Mesenchymal stem cell (in vitro differentiated cells and primary cell): Measurements from ENCODE around the gene SOCS3.

Experiments used
- DNase-seq: peaks from one replicate; pipeline ENCODE4 v3.0.0-alpha.2; 2013
- H2AFZ ChIP-seq: one replicate; pipeline ENCODE4 v1.6.1; 2013; ENCODE audit warnings: low read depth, mild to moderate bottlenecking, control low read depth, inconsistent platforms, low read length, moderate library complexity
- H2AK5ac ChIP-seq: 2 replicates; pipeline ENCODE4 v1.6.1; 2013; ENCODE audit warnings: low read length, moderate library complexity, mild to moderate bottlenecking, inconsistent platforms; ENCODE audit not compliant: severe bottlenecking
- H2BK120ac ChIP-seq: one replicate; pipeline ENCODE4 v1.6.1; 2013; ENCODE audit warnings: low read depth, mild to moderate bottlenecking, inconsistent platforms, low read length, moderate library complexity
- H2BK12ac ChIP-seq, 2 experiments: one replicate each; pipeline ENCODE4 v1.6.1; 2013; ENCODE audit warnings: inconsistent platforms in 2 of 2, low read length in 2 of 2, mild to moderate bottlenecking in 2 of 2, moderate library complexity in 2 of 2, control low read depth in 1 of 2
- H2BK15ac ChIP-seq: one replicate; pipeline ENCODE4 v1.6.1; 2013; ENCODE audit warnings: mild to moderate bottlenecking, low read depth, inconsistent platforms; ENCODE audit not compliant: poor library complexity, severe bottlenecking
- H2BK5ac ChIP-seq: 2 replicates; pipeline ENCODE4 v1.6.1; 2013; ENCODE audit warnings: low read depth, mild to moderate bottlenecking, low read length, control low read depth, inconsistent platforms; ENCODE audit not compliant: poor library complexity, severe bottlenecking
- H3K14ac ChIP-seq, 2 experiments: one replicate each; pipeline ENCODE4 v1.6.1; 2013; ENCODE audit warnings: inconsistent platforms in 2 of 2, low read length in 2 of 2, control low read depth in 1 of 2, mild to moderate bottlenecking in 1 of 2, moderate library complexity in 1 of 2
- H3K18ac ChIP-seq, 2 experiments: one replicate each; pipeline ENCODE4 v1.6.1; 2013; ENCODE audit warnings: inconsistent platforms in 2 of 2, low read length in 2 of 2, control low read depth in 1 of 2, low read depth in 1 of 2, mild to moderate bottlenecking in 1 of 2
- H3K23ac ChIP-seq, 2 experiments: one replicate each; pipeline ENCODE4 v1.6.1; 2013; ENCODE audit warnings: inconsistent platforms in 2 of 2, low read length in 2 of 2, mild to moderate bottlenecking in 2 of 2, moderate library complexity in 2 of 2, control low read depth in 1 of 2
- H3K27ac ChIP-seq: 2 replicates; pipeline ENCODE4 v1.5.1; 2013; ENCODE audit warnings: mild to moderate bottlenecking, moderate library complexity, low read length, control low read depth, inconsistent platforms; ENCODE audit not compliant: poor library complexity, severe bottlenecking
- H3K27me3 ChIP-seq, 2 experiments: 2 replicates each; pipeline versions ENCODE4 v1.6.1 to v1.7.0; 2013; ENCODE audit warnings: low read length in 2 of 2, mild to moderate bottlenecking in 2 of 2, moderate library complexity in 2 of 2, control low read depth in 1 of 2, inconsistent platforms in 1 of 2; ENCODE audit not compliant: control insufficient read depth in 1 of 2, insufficient read depth in 1 of 2
- H3K36me3 ChIP-seq, 2 experiments: 2 replicates each; pipeline versions ENCODE4 v1.6.1 to v1.7.0; 2013; ENCODE audit warnings: low read length in 2 of 2, control low read depth in 1 of 2, inconsistent platforms in 1 of 2, low read depth in 1 of 2, mild to moderate bottlenecking in 1 of 2; ENCODE audit not compliant: insufficient read depth in 2 of 2, control insufficient read depth in 1 of 2
- H3K4ac ChIP-seq, 2 experiments: one replicate each; pipeline ENCODE4 v1.6.1; 2013; ENCODE audit warnings: inconsistent platforms in 2 of 2, low read length in 2 of 2, mild to moderate bottlenecking in 2 of 2, moderate library complexity in 2 of 2, control low read depth in 1 of 2, low read depth in 1 of 2
- H3K4me1 ChIP-seq: 2 replicates; pipeline ENCODE4 v1.6.1; 2013; ENCODE audit warnings: low read depth, low read length, control low read depth; ENCODE audit not compliant: control insufficient read depth, insufficient read depth
- H3K4me2 ChIP-seq: 2 replicates; pipeline ENCODE4 v1.6.1; 2013; ENCODE audit warnings: low read length, mild to moderate bottlenecking, inconsistent platforms; ENCODE audit not compliant: poor library complexity, severe bottlenecking
- H3K4me3 ChIP-seq, 2 experiments: 2 replicates each; pipeline versions ENCODE4 v1.5.1 to v1.7.0; 2013; ENCODE audit warnings: low read length in 2 of 2, mild to moderate bottlenecking in 2 of 2, control low read depth in 1 of 2, low read depth in 1 of 2; ENCODE audit not compliant: insufficient read depth in 1 of 2
- H3K79me1 ChIP-seq: replicated peaks from 2 replicates; pipeline ENCODE4 v1.6.1; 2013; ENCODE audit warnings: mild to moderate bottlenecking, control low read depth, low read length, inconsistent platforms; ENCODE audit not compliant: poor library complexity, severe bottlenecking
- H3K9ac ChIP-seq: 2 replicates; pipeline ENCODE4 v1.7.0; 2013; ENCODE audit warnings: mild to moderate bottlenecking, low read length, moderate library complexity
- H3K9me3 ChIP-seq: 2 replicates; pipeline ENCODE4 v1.7.0; 2013; ENCODE audit warnings: mild to moderate bottlenecking, low read length; ENCODE audit not compliant: control insufficient read depth
- H4K8ac ChIP-seq: one replicate; pipeline ENCODE4 v1.6.1; 2013; ENCODE audit warnings: inconsistent platforms, mild to moderate bottlenecking, low read length, moderate library complexity
- H4K91ac ChIP-seq: one replicate; pipeline ENCODE4 v1.6.1; 2013; ENCODE audit warnings: mild to moderate bottlenecking, low read length, inconsistent platforms
- WGBS: methylation state at CpG from one replicate; pipeline ENCODE4 v1.1.7; 2013; ENCODE audit warnings: mixed read lengths; 5-methylcytosine and 5-hydroxymethylcytosine counted together

SOCS3 gene

DNA sequence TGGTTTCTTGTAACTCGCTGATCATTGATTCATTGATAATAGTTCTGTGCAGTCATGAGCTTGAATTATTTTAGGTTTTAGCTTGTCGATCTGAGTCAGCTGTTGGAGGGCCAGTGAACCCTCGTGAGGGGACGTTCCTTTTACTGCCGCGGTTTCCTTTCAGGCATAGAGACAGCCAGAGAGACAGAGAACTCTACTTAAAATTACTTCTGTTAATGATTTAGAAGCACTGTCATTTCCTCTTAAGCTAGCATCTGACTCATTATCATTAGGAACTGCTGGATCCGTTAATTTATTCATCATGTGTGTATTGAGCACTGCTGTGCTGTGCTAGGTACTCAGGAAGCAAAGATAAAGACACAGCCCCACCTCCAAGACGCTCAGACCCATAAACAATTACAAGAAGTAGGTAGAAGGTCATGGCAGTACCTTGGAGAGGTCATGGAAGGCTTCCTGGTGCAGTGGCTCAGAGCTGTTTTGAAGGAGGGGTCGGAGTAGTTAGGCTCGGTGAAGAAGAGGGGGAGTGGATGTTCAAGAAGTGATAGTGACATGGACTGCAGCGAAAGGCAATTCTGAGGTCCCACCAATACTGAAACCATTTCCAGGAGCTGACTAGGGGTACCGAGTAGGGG lies 21.8 kb upstream of the SOCS3 start:
- H3K79me1 ChIP-seq = no peaks in the 10 kb centered on the region
- peak overlapping the region; percentile 99 for H3K9ac ChIP-seq
- peak; percentile 80 for DNase-seq
- H3K27ac ChIP-seq = peak overlapping the region; percentile 56
- H2AFZ ChIP-seq = no peak overlapping the region
- no peaks in the 10 kb centered on the region for H3K27me3 ChIP-seq
- no peak overlapping the region for H3K14ac ChIP-seq
- peak overlapping the region; percentile 55 for H4K91ac ChIP-seq
- H3K4me1 ChIP-seq = peaks cover 45% of the 10 kb centered on the region
- peak overlapping the region; percentile 74 for H2AK5ac ChIP-seq
- no peak overlapping the region for H2BK15ac ChIP-seq
- peak overlapping the region; percentile 51 to 70 for H2BK12ac ChIP-seq
- no peak overlapping the region for H3K23ac ChIP-seq
- H3K18ac ChIP-seq = peak overlapping the region in 1 of 2 experiments; percentile 51
- 40% methylated on average over 10 of the region's 12 CpGs for WGBS
- no peak overlapping the region for H2BK120ac ChIP-seq
- H3K36me3 ChIP-seq = peaks cover 5 to 18% of the 10 kb centered on the region in 2 experiments
- no peaks in the 10 kb centered on the region for H3K9me3 ChIP-seq
- peak overlapping the region in 1 of 2 experiments; percentile 97 for H3K4me3 ChIP-seq
- H3K4me2 ChIP-seq = peak overlapping the region; percentile 1
- H3K4ac ChIP-seq = peak overlapping the region in 1 of 2 experiments; percentile 37
- no peak overlapping the region for H2BK5ac ChIP-seq
- H4K8ac ChIP-seq = no peak overlapping the region

DNA sequence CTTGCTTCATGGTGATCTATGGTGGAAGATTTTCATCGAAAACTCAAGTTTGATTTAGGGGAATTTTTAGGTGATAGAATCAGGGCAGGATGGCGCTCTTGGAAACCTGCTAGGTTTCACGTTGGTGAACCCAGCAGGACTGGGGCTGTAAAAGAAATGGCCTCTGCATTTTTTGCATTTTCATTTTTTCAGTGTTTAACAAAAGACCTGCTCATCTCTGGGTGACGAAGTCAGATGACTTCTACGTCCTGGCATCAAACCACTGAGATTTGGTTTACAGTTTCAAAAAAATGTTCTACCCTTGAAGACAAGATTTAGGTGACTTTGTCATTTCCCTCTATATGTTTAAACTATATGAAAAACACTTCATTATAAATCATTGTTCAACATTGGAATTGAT lies 20.5 kb upstream of the SOCS3 start:
- H3K4me3 ChIP-seq = peak overlapping the region in 1 of 2 experiments; percentile 97
- H3K79me1 ChIP-seq = no peaks in the 10 kb centered on the region
- no peak overlapping the region for H2BK15ac ChIP-seq
- H4K91ac ChIP-seq = no peak overlapping the region
- H3K36me3 ChIP-seq = peaks cover 5 to 18% of the 10 kb centered on the region in 2 experiments
- H2BK120ac ChIP-seq = no peak overlapping the region
- H3K18ac ChIP-seq = no peak overlapping the region
- H2AFZ ChIP-seq = no peak overlapping the region
- no peak overlapping the region for H3K4ac ChIP-seq
- no peak for DNase-seq
- WGBS = 85% methylated on average over 5 of the region's 5 CpGs
- H3K27ac ChIP-seq = peak overlapping the region; percentile 2
- H3K4me2 ChIP-seq = no peak overlapping the region
- peak overlapping the region; percentile 14 for H2AK5ac ChIP-seq
- H2BK5ac ChIP-seq = no peak overlapping the region
- H3K23ac ChIP-seq = no peak overlapping the region
- no peaks in the 10 kb centered on the region for H3K27me3 ChIP-seq
- peak overlapping the region; percentile 99 for H3K9ac ChIP-seq
- H3K9me3 ChIP-seq = no peaks in the 10 kb centered on the region
- H4K8ac ChIP-seq = no peak overlapping the region
- no peak overlapping the region for H3K14ac ChIP-seq
- H3K4me1 ChIP-seq = peaks cover 37% of the 10 kb centered on the region
- H2BK12ac ChIP-seq = no peak overlapping the region

DNA sequence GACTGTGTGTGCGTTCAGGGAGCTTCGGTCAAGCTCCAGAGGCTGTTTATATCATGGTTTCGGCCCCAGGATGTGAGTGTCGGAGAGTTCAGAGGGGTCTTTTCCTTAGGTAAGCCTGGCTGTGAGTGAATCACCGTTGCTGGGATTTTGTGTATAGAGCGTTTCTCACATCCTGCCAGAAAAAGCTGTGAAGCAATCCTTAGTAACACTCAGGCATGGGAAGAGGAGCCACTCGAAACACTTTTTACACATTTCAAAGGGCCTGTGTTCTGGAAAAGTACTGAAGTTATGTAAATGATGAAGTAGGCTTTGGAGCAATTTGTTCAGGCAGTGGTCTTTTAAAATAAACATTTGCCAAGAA lies 19.2 kb upstream of the SOCS3 start:
- peak overlapping the region; percentile 97 for H4K8ac ChIP-seq
- H2AFZ ChIP-seq = no peak overlapping the region
- H3K27me3 ChIP-seq = no peaks in the 10 kb centered on the region
- peak overlapping the region; percentile 89 for H3K27ac ChIP-seq
- peak overlapping the region in 1 of 2 experiments; percentile 87 for H3K23ac ChIP-seq
- H2AK5ac ChIP-seq = peak overlapping the region; percentile 43
- peak overlapping the region in 1 of 2 experiments; percentile 53 for H3K14ac ChIP-seq
- H3K4me1 ChIP-seq = peaks cover 39% of the 10 kb centered on the region
- peak overlapping the region; percentile 71 to 96 for H3K4ac ChIP-seq
- H2BK120ac ChIP-seq = peak overlapping the region; percentile 77
- H2BK15ac ChIP-seq = no peak overlapping the region
- 4% methylated on average over 4 of the region's 7 CpGs for WGBS
- peak overlapping the region; percentile 64 for H3K4me2 ChIP-seq
- peak overlapping the region; percentile 97 for H3K4me3 ChIP-seq
- peak overlapping the region; percentile 18 to 51 for H2BK12ac ChIP-seq
- peak overlapping the region; percentile 100 for H2BK5ac ChIP-seq
- peak overlapping the region; percentile 79 to 99 for H3K18ac ChIP-seq
- H4K91ac ChIP-seq = peak overlapping the region; percentile 99
- peaks cover 0 to 14% of the 10 kb centered on the region in 2 experiments for H3K36me3 ChIP-seq
- H3K9ac ChIP-seq = peak overlapping the region; percentile 99
- H3K9me3 ChIP-seq = no peaks in the 10 kb centered on the region
- H3K79me1 ChIP-seq = no peaks in the 10 kb centered on the region
- DNase-seq = peak; percentile 98

DNA sequence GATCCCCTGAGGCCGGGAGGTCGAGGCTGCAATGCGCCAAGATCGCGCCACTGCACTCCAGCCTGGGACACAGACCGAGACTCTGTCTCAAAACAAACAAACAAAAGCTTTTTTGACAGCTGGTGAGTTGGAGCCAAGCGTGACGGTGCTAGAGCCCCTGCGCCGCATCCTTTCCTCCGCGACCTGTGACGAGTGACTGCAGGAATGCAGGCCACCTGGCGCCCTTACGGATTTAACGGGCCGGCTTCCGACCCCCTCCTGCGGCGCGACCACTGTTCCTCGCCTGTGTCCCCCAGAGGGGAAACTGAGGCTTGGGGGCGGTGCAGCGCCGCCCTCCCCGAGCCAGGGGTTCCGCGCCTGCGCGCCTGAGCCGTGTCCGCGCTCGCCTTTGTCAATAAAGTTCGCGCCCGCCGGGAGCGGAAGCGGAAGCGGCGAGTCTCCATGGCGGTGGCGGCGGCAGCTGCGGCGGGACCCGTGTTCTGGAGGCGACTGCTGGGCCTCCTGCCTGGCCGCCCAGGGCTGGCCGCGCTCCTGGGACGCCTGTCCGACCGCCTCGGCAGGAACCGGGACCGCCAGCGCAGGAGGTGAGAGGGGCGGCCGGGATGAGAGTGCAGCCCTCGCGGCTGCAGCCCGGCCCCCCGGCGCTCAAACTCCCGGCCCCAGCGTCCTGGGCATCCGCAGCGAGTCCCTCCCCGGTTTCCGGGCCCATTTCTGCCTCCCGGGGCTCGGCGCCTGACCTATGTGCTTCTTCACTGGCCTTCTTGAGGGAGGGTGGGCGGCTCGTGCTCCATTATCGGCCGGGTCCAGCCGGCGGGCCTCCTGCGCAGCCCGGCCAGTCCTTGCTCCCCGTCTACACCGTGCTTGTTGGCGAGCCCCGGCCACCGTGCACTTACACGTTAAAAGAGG lies 18.6 kb upstream of the SOCS3 start, which contains the start of gene PGS1:
TSS of gene PGS1 (plus strand) at position 425 of the 906 bp plus-strand sequence. CDS start at position 442, 17 bp downstream.
- Histone ChIP-seq H3K4ac (peak within 1 kb of the TSS; percentile 92 to 96), H3K9ac (peak within 1 kb of the TSS; percentile 99), H3K23ac (peak within 1 kb of the TSS in 1 of 2 experiments; percentile 87), H2AK5ac (peak within 1 kb of the TSS; percentile 43), H4K8ac (peak within 1 kb of the TSS; percentile 100), H3K14ac (peak within 1 kb of the TSS in 1 of 2 experiments; percentile 53), H3K9me3 (no peaks in the 10 kb centered on the region), H3K27ac (peak within 1 kb of the TSS; percentile 89), H3K27me3 (no peaks in the 10 kb centered on the region), H3K4me2 (peak within 1 kb of the TSS; percentile 70), H2BK5ac (peak within 1 kb of the TSS; percentile 100), H2BK120ac (peak within 1 kb of the TSS; percentile 82), H2AFZ (peak within 1 kb of the TSS; percentile 68), H3K4me3 (peak within 1 kb of the TSS; percentile 97), H4K91ac (peak within 1 kb of the TSS; percentile 99), H3K4me1 (peaks cover 37% of the 10 kb centered on the region), H3K36me3 (peaks cover 0 to 14% of the 10 kb centered on the region in 2 experiments), H2BK15ac (peak within 1 kb of the TSS; percentile 97), H3K79me1 (no peaks in the 10 kb centered on the region), H2BK12ac (peak within 1 kb of the TSS; percentile 67 to 87), H3K18ac (peak within 1 kb of the TSS; percentile 79 to 99)
- DNase-seq = peak; percentile 81
- WGBS = 4% methylated on average over 88 of the region's 89 CpGs
